Measurements from ENCODE around the gene KIAA0930.
"Not testable (repeated sequence)": the region's sequence is repeated elsewhere in the genome, so short reads cannot be mapped to it uniquely, and the experiment has no call there.

Gene KIAA0930

DNA sequence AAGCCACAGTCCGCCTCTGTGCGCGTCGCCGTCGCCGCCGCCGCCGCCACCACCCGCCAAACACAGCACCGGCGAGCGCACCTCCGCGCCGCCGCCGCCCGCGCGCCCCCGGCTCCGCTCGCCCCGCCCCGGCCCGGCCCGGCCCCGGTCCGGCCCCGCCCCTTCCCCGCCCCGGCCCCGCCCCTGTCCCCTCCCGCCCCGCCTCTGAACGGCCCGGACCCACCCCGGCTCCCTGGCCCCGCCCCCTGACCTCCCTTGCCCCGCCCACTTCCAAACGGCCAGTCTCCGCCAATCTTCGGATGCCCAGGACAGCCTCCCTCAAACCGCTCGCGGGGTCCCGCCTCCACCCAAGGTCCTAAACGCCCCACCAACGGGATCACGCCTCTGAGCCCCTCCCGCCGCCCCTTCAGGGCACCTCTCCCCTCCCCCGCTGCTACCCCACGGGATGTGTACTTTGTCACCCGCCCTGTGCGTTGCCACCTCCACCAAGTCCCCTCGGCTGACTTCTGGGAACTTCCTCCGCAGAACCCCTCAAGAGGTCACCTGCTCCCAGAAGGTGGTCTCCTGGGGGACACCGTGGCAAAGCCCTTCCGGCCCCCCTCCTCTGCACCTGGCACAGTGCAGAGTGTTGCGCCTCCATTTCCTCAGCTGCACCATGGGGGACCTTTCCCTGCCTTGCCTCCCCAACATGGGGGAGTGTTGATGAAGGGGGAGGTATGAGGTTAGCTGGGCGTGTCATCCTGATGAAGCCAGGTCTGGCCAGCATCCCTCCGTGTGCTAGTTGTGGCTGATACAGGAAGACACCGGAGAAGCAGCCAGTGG, at the start of gene KIAA0930:
KIAA0930 (minus strand) TSS at position 85 of the 822 bp plus-strand sequence. CDS start 191 bp downstream, outside the sequence.
- DNase-seq = no peak

DNA sequence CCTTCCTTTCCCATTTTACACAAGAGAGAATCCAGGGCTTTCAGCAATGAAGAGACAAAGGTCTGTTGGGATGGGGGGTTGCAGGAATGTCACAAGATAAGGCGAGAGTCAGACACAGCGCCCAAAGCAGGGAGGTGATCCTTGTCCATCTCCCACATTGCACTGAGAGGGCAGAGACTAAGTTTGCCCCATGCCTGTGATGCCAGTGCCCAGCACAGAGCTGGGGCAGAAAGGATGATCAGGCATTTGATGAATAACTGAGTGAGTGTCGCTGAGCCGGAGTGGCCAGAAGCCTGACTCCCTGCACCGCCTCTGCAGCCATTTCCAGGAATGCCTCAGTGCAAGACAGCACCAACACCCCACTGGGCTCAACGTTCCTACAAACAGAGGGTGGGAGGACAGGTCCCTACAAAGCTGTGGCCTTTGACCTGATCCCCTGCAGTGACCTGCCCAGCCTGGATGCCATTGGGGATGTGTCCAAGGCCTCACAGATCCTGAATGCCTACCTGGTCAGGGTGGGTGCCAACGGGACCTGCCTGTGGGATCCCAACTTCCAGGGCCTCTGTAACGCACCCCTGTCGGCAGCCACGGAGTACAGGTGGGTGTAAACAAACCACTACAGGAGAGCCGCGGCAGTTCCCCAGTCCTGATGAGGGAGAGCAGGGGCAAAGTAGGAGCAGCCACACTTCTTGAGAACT, 46.3 kb upstream of the KIAA0930 start:
- no peak for DNase-seq

DNA sequence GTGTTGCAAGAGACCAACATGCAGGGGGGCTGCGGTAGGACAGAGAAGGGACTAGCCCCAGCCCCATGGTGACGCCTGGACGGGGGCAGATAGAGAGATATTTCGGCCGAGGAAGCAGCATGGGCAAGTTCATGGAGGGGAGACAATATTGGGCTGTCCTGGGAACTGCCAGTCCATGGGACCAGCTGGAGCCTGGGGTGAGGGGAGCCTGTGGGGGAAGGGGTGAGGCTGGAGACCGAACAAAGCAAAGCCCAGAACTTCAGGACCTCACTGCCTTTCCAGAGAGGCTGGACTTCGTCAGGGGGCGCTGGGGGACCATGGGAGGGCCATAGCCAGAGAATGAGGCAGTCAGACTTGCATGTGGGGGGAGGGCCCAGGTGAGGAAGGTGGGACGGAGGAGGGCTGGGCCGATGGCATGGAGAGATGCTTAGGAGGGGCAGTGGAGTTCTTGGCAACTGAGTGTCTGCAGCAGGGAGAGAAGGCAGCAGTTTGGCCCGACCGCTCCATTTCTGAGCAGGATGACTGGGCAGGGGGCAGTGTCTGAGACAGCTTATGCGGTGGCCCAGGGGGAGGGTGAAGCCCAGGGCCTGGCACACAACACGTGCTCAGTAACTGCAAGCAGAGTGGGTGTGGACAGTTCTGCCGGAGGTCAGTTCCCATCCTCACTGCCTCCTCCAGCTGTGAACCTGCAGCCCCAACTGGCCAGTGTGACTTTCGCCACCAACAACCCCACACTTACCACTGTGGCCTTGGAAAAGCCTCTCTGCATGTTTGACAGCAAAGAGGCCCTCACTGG, 44.8 kb upstream of the KIAA0930 start:
- DNase-seq = no peak

DNA sequence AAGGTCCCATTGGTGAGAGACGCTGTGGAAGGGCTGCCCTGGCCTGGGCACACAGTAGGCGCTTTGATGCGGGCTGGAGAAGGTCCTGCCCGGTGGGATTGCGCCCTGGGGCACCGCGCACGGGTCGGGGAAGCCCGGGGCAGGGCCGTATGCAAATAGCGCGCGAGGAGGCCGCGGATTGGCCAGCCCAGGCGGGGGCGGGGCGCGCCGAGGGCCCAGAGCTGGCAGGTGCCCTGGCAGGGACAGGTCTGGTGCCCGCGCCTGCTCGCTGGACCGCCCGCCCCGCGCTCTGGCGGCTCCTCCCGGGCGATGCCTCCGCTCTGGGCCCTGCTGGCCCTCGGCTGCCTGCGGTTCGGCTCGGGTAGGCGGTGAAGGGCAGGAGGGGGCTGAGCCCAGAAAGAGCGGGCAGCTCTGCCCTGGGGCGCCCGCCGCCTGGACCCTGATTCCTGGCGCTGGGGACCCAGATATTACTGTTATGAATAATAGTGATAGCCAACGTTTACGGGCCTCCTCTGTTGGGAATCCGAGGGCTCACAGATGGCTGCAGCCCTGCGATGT, 44.1 kb upstream of the KIAA0930 start, which contains the start of gene UPK3A:
UPK3A (plus strand) TSS at position 245 of the 558 bp plus-strand sequence; CDS start at position 310, 65 bp downstream.
- peak; percentile 14 for DNase-seq

DNA sequence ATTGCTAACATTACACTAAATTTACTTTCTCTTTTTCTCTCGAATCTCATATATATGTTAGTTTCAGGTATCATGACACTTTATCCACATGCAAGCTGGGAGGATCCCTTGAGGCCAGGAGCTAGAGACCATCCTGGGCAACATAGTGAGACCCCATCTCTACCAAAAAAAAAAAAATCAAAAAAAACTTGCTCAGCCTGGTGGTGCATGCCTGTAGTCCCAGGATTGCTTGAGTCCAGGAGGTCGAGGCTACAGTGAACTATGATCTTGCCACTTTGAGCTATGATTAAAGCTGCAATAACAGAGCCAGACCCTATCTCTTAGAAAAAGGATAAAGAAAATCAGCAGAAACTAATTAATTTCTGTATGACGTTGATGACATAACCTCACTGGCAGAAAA, 40.3 kb upstream of the KIAA0930 start:
- no peak for DNase-seq

DNA sequence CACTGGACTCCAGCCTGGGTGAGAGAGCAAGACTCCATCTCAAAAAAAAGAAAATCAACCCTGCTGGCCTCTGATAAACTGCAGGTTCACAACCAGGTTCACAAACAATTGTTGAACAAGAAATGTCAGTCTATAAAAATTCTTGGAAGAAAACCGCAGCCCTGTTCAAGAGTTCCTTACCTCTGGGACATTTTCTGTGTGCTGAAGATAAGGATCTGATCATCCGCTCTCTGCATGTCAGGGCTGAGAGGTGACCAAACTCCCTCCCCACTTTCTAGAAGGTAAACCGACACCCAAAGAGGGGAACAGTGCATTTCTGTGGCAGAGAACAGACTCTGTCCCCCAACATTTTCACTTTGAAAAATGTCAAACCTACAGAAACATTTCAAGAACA, 39.9 kb upstream of the KIAA0930 start:
- no peak for DNase-seq

DNA sequence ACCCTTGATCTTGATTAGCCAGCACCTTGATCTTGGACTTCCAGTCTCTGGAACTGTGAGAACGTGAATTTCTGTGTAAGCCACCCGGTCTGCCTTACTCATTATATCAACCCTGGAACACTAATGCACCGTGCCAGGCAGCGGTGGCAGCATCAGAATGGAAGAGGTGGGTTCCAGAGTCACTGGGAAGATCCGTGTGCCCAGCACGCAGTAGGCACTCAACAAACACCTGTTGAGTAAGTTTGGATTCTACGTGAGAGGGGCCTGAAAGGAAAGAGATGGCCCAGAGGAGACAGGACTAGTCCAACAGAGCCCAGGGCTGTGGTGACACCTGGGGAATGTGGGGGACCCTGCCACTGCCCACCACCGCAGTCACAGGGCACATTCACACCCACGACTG, 37.4 kb upstream of the KIAA0930 start:
- no peak for DNase-seq

DNA sequence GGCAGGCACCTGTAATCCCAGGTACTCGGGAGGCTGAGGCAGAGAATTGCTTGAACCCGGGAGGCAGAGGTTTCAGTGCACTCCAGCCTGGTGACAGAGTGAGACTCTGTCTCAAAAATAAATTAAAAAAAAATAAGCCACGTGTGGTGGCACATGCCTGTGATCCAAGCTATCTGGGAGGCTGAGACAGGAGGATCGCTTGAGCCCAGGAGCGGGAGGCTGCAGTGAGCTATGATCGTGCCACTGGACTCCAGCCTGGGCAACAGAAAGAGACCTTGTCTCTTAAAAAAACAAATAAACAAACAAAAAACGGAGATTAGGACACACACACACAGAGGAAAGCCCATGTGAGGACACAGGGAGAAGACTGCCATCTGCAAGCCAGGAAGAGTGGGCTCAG, 37.0 kb upstream of the KIAA0930 start:
- not testable (repeated sequence) for DNase-seq

DNA sequence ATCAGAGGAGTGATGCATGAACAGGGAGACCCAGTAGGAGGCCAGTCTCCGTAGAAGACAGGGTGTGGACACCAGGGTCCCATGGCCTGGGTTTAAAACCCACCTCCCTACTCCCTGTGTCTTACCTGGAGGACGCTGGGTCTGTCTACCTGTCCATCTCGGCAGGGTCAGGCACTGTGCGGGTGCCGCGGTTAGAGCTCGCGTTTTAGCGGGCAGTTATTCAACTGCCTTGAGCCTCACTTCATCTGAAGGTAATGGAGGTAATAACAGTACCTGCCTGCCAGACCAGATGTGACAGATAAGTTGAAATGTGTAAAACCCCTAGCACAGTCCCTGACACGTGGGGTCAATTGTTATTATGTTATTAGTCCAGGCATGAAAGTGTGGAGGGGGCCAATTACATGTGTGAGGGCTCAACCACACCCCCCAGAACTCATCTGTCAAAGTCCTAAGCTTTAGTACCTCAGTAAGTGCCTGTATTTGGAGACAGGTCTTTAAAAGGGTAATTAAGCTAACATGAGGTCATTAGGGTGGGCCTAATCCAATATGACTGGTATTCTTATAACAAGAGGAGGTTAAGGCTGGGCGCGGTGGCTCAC, 35.9 kb upstream of the KIAA0930 start:
- DNase-seq = no peak

DNA sequence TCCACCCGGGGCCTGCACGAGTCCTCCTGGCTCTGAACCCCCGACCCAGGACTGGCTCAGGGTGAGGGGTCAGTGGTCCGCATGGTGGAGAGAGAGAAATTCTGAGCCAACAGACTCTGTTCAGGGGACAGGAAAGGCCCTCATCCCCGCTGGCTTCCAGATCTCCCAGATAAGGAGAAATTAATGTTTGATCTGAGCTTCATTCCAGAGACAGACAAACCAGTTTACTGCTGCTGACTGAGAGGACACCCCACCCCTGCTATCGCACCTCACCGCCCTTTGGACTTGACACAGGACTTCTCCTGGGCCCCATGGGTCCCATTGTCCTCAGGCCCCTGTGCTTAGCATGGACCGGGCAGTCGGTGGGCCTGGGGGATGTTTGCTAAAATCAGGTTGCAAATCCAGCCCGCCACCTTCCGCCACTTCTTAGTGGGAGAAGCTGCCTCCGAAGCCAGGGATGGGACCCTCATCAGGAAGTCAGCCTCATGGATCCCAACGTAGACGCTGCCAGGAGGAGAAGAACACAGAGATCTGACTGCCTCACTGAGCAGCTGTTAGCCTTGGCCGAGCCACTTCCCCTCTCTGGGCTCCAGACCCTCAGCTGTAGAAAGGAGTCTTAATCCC, 32.9 kb upstream of the KIAA0930 start:
- no peak for DNase-seq

DNA sequence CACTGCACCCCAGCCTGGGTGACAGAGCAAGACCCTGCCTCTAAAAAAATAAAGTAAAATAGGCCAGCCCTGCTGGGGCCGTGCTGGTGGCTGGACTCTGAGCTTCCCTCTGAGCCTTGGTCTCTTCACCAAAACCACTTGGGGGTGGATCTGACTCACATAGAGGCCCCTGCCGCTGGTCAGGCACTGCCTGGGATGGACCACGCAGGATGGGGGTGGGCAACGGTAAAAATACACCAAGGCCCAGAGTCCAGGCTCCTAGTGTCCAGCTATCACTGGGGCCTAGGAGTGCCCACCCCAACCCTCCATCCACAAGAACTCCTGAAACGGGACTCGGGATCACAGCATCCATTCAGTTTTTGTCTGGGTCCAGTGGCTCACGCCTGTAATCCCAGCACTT, 31.8 kb upstream of the KIAA0930 start:
- DNase-seq = no peak

DNA sequence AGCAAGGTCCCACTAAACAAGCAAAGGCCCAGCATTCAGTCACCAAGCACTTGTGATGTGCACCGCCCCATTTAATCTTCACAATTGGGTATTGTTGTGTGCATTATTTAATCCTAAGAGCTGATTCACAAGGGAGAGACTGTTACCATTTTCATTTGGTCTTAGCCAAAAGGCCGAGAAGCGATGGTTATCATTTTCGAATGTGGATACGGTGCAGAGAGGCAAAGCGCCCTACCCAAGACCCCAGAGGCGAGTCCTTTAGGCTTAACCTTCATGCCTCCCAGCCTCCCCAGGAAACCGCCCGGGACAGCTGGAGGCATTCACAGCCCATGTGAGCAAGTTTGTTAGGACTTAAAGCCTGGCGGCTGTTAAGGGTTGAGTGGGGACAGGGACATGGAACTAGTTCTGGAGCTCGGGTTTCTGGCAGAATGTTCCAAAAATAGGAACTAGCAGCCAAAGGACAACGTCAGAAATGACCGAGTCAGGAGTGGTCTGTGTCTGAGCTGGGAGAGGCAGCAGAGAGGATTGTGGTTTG, 31.0 kb upstream of the KIAA0930 start:
- no peak for DNase-seq

DNA sequence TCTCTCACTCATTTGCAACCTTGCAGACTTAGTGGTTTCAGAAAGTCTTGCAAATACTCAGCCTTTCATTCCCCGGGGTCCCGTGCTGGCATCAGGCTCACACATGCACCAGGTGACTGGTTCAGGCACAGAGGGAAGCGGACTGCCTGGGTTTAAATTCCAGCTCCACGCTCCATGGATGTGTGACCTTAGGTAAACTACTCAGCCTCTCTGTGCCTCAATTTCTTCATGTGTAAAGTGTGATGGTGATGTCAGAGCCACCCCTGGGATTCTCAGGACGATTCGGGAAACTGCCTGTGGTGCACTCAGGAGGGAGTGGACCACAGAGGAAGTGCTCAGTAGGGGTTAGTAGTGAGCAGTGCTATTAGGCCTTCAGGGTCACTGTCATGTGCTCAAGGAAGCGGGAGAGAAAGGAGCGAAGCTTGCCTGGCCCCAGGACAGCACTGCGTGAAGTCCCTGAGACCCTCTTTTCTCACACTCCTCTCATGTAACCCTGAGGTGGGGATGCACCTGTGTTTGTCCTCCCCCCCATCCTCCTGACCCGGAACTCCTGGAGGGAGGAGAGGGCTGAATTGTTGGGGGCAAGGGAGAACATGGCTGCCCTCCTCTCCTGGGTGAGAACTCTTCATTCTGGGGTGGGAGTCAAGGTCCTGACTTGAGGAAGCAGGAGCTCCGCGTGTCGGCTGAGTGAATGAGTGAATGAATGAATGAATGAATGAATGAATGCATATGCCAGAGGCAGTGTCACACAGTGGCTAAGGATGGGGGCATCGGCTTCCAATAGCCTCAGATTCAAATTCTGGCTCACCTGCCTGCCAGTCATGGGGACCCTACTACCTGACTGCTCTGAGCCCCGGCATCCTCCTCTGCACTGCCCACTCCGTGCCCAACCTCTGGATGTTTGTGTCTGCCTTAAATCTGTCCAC, 29.7 kb upstream of the KIAA0930 start:
- no peak for DNase-seq

DNA sequence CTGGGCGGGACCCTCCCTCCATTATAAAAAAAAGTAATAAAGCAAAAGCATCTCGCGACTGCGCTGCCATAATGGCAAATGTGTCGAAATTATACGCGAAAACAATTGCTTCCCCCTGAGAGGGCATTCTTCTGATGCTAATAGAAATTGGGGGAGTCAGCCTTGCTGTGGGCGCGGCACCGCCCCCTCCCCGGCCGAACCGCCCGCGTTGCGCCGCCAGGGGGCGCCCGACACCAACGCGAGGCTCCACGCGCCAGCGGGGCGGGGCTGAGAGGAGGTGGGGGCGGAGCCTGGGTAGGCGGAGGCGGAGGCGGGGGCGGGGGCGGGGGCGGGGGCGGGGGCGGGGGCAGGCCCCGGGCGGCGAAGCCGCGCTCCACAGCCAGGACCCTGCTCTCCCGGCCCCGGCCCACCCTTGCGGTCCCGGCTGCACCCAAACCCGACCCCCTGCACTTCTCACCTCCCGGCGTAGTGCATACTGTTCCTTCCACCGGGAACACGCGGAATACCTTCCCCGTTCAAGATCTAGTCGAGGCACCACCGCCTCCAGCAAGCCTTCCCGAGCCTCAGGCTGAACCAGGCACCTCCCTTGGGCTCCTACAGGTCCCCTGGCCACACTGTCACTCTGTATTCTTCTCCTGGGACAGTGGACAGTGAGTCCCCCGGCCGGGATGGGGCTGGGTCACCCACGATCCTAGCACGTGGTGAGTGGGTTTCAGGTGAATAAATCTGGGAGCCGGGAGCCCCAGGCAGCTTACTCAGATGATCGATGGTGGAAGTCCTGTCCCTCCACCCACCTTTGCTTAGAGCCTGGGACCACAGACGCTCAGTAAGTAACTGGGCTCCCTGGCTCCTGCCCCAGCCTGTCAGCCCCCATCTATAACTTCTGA, 28.5 kb upstream of the KIAA0930 start:
- no peak for DNase-seq

DNA sequence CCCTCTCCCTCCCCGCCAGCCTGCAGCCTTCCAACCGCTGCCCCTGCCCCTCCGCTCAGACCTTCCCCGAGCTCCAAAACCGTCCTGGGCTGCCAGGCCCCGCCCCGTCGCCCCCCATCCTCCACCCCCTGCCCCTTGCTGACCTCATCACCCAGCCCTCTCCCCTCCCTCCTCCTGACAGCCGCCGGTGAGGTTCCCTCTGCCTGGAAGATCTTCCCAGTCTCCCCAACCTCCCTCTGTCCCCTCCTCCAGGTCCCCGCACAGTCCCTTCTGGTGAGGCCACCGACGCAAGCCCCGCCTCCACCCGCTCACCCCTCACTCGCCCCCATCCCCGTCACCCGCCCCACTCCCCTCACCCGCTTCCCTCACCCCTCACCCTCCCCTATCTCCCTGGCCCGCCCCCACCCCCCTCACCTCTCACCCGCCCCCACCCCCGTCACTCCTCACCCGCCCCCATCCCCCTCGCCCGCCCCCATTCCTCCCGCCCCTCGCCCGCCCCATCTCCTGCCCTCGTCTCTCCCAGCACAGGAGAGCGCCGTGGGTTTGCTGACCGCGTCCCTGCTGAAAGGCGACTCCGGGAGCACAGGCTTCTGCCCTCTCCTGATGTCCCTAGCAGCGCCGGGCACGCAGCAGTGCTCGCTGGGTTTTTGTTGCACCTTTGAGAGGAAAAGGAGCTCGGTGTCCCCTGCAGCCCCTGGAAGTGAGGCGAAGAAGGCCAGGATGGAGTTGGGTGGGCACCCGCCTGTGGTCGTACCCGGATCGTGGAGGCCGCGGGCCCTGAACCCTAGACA, 27.7 kb upstream of the KIAA0930 start:
- peak; percentile 22 for DNase-seq

DNA sequence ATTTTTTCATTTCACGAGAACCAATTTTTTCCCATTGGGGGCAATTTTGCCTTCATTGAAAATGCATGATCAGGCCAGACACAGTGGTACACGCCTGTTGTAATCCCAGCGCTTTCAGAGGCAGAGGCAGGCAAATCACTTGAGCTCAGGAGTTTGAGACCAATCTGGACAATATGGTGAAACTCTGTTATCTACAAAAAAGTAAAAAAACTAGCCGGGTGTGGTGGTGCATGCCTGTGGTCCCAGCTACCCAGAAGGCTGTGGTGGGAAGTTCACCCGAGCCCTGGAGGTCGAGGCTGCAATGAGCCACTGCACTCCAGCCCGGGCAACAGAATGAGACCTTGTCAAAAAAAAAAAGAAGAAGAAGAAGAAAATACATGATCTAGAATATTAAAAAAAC, 24.8 kb upstream of the KIAA0930 start:
- no peak for DNase-seq

DNA sequence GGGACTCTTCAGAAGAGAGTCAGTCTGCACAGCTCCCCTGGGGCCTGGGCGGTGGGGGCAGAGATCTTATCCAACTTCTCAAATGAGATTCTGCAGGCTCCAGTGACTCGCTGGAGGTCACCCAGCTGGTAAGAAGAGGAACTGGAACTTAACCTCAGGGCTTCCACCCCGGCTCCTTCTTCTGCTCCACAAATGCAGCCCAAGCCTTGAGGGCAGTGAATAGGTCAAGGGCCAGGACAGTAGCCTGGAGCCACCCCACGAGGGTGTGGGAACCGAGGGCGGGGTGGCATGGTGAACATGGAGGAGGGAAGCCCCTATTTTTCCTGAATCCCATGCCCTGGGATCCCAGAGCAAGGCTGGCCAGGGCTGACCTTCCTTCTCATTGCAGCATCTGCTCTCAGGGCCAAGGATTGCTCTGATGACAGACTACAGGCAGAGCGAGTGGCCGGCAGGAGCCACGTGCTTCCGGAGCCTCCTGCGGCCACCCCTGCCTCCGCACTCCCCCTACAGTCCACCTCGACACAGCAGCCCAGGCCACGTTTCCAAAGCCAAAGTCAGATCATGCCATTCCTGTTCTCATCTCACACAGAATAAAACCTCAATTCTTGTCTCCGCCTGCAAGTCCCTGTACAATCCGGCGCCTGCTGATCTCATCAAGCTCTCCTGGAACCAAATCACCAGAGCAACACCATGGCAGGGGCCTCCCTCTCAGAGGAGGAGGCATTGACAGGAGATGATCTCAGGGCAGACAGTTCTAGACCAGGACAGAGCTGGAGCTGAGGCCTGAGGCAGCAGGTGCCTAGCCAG, 23.0 kb upstream of the KIAA0930 start:
- no peak for DNase-seq

DNA sequence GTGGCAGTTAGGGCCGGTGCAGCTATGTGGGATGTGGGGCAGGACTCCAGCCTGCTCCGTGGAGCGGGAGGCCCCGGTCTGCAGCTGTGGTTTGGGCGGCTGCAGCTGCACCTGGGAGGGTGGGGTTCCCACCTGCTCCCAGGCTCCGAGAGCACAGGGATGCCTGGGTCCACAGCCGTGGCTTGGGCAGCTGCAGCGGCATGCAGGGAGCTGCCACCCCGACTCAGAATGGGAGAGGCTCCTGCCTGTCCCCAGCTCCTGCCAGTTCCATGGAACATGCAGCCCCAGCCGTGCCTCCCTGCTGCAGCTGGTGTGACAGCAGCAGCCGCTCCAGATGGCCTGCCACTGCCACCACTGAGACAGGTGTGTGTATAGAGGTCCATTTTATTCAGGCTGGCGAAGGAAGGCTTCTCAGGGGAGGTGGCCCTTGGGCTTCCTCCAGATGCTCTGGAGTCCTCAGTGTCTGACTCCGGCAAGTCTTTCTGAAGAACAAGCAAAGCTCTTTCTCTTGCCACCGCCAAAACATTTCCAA, 22.3 kb upstream of the KIAA0930 start:
- no peak for DNase-seq

Data from DMS79 (cell line).